ENCODE data around the gene MICAL2. TPM values are rescaled to one million over a fixed set of nuclear protein-coding genes. Genes with fewer than 3 reads are reported as not detected.

MICAL2 gene
- total RNA-seq, 1 experiment from 2014 or later: 62.9 TPM

DNA sequence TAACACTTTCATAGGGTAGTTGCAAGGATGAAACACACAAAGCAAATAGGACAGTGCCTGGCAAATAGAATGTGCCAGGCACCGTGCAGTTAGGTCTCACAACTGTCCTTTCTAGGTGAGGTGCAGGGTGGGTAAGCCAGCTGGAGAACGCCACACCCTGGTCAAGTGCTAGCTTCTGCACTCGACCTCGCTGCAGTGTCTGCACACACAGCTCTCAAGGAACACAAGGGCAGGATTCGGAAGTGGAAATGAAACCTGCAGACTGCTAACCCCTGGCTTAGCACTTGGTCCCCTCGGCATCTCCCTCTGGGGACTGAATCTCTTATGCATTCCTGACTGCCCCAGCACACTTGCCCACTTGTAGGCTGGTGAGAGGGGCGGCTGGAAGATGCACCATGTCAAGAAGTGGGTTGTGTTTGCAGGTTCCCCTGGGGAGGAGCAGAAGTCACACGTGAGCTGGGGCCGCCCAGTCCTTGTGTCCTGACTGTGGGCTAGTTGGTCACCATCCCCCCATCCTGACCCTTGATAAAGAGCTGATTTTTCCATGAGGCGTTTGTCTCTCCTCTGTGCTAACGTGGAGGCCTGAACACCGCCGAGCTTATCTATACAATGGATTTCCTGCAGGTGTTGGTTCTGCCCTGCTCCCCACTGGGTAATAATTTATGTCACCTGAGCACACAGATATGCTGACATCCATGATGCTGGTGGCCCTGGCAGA lies 89.0 kb downstream of the MICAL2 start:
- H3K9ac ChIP-seq (ENCODE audit: low read length): no peak overlapping the region
- H3K4me2 ChIP-seq (ENCODE audit: low read length): no peak overlapping the region
- H3K4me1 ChIP-seq (ENCODE audit: insufficient read depth, low read length): no peaks in the 10 kb centered on the region
- H3F3A ChIP-seq (ENCODE audit: low read length, unreplicated experiment): no peaks in the 10 kb centered on the region
- H3K79me2 ChIP-seq (ENCODE audit: low read length): no peaks in the 10 kb centered on the region
- H3K27me3 ChIP-seq (ENCODE audit: low read length): no peaks in the 10 kb centered on the region
- no peak overlapping the region for H3K4me3 ChIP-seq (ENCODE audit: low read length)
- H3K27ac ChIP-seq (ENCODE audit: low read length): no peak overlapping the region
- DNase-seq: no peak
- ChIA-PET POLR2A (ENCODE audit: unreplicated experiment) (no interaction called here), CTCF (interaction anchor here (0.5 kb wide), 1 partner anchor 90 kb away, joined by 4 read pairs; no protein-coding TSS in a partner anchor)
- no peak overlapping the region for H2AFZ ChIP-seq (ENCODE audit: low read length)
- H3K9me3 ChIP-seq (ENCODE audit: low read length): no peaks in the 10 kb centered on the region
- no peak for ATAC-seq
- no TSS peak for BruUV-seq (replicated peaks)
- TF ChIP-seq EZH2phosphoT487 (IDR thresholded peaks at IDR 0.05; ENCODE audit: borderline replicate concordance, low read length) (no peak), EZH2 (IDR thresholded peaks at IDR 0.05; ENCODE audit: low read length, unreplicated experiment) (no peak)
- TF ChIP-seq, protein P1, sequence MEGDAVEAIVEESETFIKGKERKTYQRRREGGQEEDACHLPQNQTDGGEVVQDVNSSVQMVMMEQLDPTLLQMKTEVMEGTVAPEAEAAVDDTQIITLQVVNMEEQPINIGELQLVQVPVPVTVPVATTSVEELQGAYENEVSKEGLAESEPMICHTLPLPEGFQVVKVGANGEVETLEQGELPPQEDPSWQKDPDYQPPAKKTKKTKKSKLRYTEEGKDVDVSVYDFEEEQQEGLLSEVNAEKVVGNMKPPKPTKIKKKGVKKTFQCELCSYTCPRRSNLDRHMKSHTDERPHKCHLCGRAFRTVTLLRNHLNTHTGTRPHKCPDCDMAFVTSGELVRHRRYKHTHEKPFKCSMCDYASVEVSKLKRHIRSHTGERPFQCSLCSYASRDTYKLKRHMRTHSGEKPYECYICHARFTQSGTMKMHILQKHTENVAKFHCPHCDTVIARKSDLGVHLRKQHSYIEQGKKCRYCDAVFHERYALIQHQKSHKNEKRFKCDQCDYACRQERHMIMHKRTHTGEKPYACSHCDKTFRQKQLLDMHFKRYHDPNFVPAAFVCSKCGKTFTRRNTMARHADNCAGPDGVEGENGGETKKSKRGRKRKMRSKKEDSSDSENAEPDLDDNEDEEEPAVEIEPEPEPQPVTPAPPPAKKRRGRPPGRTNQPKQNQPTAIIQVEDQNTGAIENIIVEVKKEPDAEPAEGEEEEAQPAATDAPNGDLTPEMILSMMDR (conservative IDR thresholded peaks at IDR 0.05; ENCODE audit: low read depth, low read length): no peak
- no peaks in the 10 kb centered on the region for H4K20me1 ChIP-seq (ENCODE audit: low read length)
- H3K9me2 ChIP-seq (replicated peaks; ENCODE audit: low read length): no peaks in the 10 kb centered on the region
- intact Hi-C loops (cut with micrococcal nuclease): no loop called here
- peaks cover 4% of the 10 kb centered on the region; the same call in 1 of the 2 replicates for H3K36me3 ChIP-seq (ENCODE audit: low read depth, low read length)

DNA sequence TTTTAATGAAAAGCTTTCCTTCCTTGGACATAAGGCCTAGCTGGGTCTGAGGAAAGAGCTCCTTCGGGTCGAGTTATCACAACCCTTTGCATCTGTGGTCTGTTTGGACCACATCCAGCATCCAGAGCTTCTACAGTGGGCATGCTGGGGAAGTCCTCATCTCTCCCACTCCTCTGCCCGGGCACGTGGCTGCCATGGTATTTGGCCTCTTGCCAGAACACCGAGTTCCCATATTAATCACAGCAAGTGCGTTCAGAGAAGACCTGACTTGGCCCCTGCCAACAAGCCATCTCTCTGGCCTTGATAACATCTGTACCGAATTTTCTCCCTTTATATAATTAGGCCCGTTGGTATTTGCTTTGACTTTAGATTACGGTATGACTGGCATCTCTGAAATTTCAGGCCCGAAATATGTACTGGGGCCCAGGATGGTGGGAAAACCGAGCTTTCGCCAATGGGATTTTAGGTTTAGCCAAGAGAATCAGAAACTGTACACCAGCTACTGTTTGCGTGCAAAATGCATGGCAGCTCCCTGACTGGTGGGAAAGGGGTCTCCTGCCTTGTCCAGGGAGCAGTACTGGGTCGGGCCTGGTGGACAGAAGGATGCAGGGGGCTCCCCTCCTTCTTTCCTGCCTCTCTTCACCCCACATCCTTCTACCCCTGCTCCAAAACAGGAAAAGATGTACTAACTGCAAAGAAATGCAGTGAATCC lies 90.0 kb downstream of the MICAL2 start:
- TF ChIP-seq, protein P1 (conservative IDR thresholded peaks at IDR 0.05; ENCODE audit: low read depth, low read length): no peak
- TF ChIP-seq EZH2phosphoT487 (IDR thresholded peaks at IDR 0.05; ENCODE audit: borderline replicate concordance, low read length): no peak
- TF ChIP-seq EZH2 (IDR thresholded peaks at IDR 0.05; ENCODE audit: low read length, unreplicated experiment): no peak
- BruUV-seq (replicated peaks): no TSS peak
- H4K20me1 ChIP-seq (ENCODE audit: low read length): no peaks in the 10 kb centered on the region
- H3K4me3 ChIP-seq (ENCODE audit: low read length): no peak overlapping the region
- H3K9ac ChIP-seq (ENCODE audit: low read length): no peak overlapping the region
- no peak overlapping the region for H3K4me2 ChIP-seq (ENCODE audit: low read length)
- no peak overlapping the region for H2AFZ ChIP-seq (ENCODE audit: low read length)
- POLR2A ChIA-PET (ENCODE audit: unreplicated experiment): no interaction called here
- H3K36me3 ChIP-seq (ENCODE audit: low read depth, low read length): peaks cover 8% of the 10 kb centered on the region; the same call in 1 of the 2 replicates
- ATAC-seq (no peak), DNase-seq (no peak)
- H3K9me2 ChIP-seq (replicated peaks; ENCODE audit: low read length): no peaks in the 10 kb centered on the region
- CTCF ChIA-PET: no interaction called here
- no peaks in the 10 kb centered on the region for H3K9me3 ChIP-seq (ENCODE audit: low read length)
- no peaks in the 10 kb centered on the region for H3K79me2 ChIP-seq (ENCODE audit: low read length)
- intact Hi-C loops (cut with micrococcal nuclease): no loop called here
- no peaks in the 10 kb centered on the region for H3K4me1 ChIP-seq (ENCODE audit: insufficient read depth, low read length)
- H3K27me3 ChIP-seq (ENCODE audit: low read length): no peaks in the 10 kb centered on the region
- no peaks in the 10 kb centered on the region for H3F3A ChIP-seq (ENCODE audit: low read length, unreplicated experiment)
- H3K27ac ChIP-seq (ENCODE audit: low read length): no peak overlapping the region

All from PC-3 (cell line).